Tibial nerve (tissue), 4 donors: ENCODE measurements around the gene EMC8.

ENCODE experiments used
- EP300 ChIP-seq, 2 donors: sonication (generic); formaldehyde crosslinking; IDR thresholded peaks; one replicate each; pipeline ENCODE4 v1.6.1; 2017; ENCODE audit warnings: antibody characterized with exemption in 2 of 2, mild to moderate bottlenecking in 1 of 2
- POLR2A ChIP-seq, 2 donors: fragments of 450-650 bp; IDR thresholded peaks; one replicate each; pipeline ENCODE4 v1.6.1; 2017; ENCODE audit warnings: antibody characterized with exemption in 2 of 2, mild to moderate bottlenecking in 2 of 2, moderate library complexity in 2 of 2
- TF ChIP-seq, protein P1 (sequence below), 5 experiments: fragments of 200-600 bp in 3 of 5; fragments of 450-650 bp in 2 of 5; sonication (generic) in 3 of 5; IDR thresholded peaks; one replicate each; pipeline ENCODE4 v1.5.1; 2016 to 2019; ENCODE audit warnings: antibody characterized with exemption in 5 of 5, mild to moderate bottlenecking in 3 of 5, moderate library complexity in 2 of 5

DNA sequence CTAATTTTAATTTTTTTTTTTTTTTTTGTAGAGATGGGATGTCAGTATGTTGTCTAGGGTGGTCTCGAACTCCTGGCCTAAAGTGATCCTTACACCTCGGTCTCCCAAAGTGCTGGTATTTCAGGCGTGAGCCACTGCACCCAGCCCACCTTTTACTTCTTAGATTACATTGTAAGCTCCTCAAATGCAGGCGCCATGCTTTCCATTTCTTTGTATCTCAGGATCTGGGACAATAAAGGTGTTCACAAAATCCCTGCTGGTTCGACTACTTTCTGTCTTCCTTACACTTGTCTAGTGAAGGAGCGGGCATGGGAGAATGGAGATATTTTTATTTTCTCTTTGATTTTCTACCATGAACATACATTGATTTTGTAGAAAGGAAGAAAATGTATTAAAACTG lies 25.2 kb downstream of the EMC8 start:
- TF ChIP-seq, protein P1, sequence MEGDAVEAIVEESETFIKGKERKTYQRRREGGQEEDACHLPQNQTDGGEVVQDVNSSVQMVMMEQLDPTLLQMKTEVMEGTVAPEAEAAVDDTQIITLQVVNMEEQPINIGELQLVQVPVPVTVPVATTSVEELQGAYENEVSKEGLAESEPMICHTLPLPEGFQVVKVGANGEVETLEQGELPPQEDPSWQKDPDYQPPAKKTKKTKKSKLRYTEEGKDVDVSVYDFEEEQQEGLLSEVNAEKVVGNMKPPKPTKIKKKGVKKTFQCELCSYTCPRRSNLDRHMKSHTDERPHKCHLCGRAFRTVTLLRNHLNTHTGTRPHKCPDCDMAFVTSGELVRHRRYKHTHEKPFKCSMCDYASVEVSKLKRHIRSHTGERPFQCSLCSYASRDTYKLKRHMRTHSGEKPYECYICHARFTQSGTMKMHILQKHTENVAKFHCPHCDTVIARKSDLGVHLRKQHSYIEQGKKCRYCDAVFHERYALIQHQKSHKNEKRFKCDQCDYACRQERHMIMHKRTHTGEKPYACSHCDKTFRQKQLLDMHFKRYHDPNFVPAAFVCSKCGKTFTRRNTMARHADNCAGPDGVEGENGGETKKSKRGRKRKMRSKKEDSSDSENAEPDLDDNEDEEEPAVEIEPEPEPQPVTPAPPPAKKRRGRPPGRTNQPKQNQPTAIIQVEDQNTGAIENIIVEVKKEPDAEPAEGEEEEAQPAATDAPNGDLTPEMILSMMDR (IDR thresholded peaks at IDR 0.05) = no peak
- no peak for TF ChIP-seq EP300 (IDR thresholded peaks at IDR 0.05)
- no peak for TF ChIP-seq POLR2A (IDR thresholded peaks at IDR 0.05)
